Stimulated activated CD8-positive, alpha-beta memory T cell treated with anti-CD3 and anti-CD28 coated beads, Interleukin-12 subunit alpha, Interleukin-12 subunit beta, amount 100 ng/mL, for 1 hour (primary cell): ENCODE measurements around the gene PCDHB16.

ENCODE experiments used
- DNase-seq: peaks from one replicate; pipeline ENCODE4 v3.0.0-alpha.2; 2020; ENCODE audit warnings: low read depth

PCDHB16 gene

GRCh38 chr5:141234109-141234667 lies 52.0 kb downstream of the PCDHB16 start:
- no peak for DNase-seq
